MG63 (cell line): ENCODE results near the gene TOGARAM2. TPM values are rescaled to one million over a fixed set of nuclear protein-coding genes. Genes with fewer than 3 reads are reported as not detected.
A peak's percentile ranks its signal among the peaks of the same experiment; 100 is the strongest.

Experiments
- DNase-seq: peaks from one replicate; pipeline ENCODE4 v3.0.0-alpha.2; 2020
- H3K27me3 ChIP-seq: fragments of 250-450 bp; sonication (Bioruptor Pico); 2 replicates; pipeline ENCODE4 v1.5.1; 2020; ENCODE audit warnings: mild to moderate bottlenecking, moderate library complexity
- H3K36me3 ChIP-seq: fragments of 250-450 bp; sonication (Bioruptor Pico); 2 replicates; pipeline ENCODE4 v1.5.1; 2020; ENCODE audit warnings: mild to moderate bottlenecking, moderate library complexity
- H3K4me3 ChIP-seq: fragments of 250-450 bp; sonication (Bioruptor Pico); 2 replicates; pipeline ENCODE4 v1.5.1; 2020; ENCODE audit warnings: mild to moderate bottlenecking, moderate library complexity
- H3K9me3 ChIP-seq: fragments of 250-450 bp; sonication (Bioruptor Pico); 2 replicates; pipeline ENCODE4 v1.5.1; 2020; ENCODE audit warnings: mild to moderate bottlenecking, moderate library complexity
- total RNA-seq: library from RNA; depleted of rRNA; stranded (reverse); fragments of >200 nt; shearing (Covaris generic); gene quantifications from 2 replicates; pipeline ENCODE4 v1.2.3, GENCODE V29; 2014; ENCODE audit warnings: low replicate concordance

Gene TOGARAM2
- total RNA-seq, 1 experiment from 2014 or later, result 3.7 TPM

DNA sequence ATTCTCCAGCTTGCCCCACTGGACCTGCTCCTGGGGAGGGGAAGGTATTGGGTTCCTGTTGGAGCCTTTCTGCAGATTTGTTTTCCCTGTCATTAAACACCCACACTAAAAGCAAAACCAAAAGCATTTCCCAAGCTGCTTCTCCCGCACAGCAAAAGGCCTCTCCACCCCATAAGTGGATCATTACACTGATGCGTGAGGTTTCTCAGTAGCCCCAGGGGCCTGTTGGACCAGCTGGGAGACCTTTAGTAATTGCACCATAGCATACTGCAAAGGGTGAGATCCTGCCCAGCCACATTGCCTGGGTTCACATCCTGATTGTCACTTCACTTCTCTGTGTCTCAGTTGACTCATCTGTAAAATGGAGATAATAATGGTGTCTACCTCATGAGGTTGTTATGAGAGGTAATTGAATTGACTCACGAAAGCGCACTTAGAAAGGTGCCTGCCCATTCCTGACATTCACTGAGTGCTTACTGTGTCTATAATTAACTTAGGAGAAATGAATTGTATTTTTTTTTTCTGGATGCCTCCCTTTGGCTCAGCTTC is 43.9 kb downstream of the TOGARAM2 start:
- Histone ChIP-seq H3K27me3 (no peaks in the 10 kb centered on the region), H3K9me3 (no peaks in the 10 kb centered on the region), H3K4me3 (no peak overlapping the region), H3K36me3 (no peaks in the 10 kb centered on the region)
- no peak for DNase-seq

DNA sequence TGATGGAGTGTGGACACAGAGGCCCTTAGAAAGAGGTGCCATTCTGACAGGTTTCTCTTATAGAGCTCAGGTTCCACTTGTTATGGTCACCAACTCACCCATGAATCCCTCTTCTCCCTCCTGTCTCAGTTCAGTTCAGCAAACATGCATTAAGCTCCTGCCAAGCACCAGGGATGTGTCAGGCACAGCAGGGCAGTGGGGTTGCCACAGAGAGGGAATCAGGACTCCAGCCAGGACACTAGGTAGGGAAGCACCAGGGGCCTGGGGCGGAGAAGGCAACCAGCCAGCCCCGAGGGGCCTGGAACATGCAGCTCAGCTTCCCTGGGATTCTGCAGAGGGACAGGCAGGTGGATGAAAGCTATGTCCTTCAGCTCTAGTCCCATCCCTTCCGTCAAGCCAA is 44.6 kb downstream of the TOGARAM2 start:
- no peak for DNase-seq
- H3K27me3 ChIP-seq, result no peaks in the 10 kb centered on the region
- H3K9me3 ChIP-seq, result no peaks in the 10 kb centered on the region

DNA sequence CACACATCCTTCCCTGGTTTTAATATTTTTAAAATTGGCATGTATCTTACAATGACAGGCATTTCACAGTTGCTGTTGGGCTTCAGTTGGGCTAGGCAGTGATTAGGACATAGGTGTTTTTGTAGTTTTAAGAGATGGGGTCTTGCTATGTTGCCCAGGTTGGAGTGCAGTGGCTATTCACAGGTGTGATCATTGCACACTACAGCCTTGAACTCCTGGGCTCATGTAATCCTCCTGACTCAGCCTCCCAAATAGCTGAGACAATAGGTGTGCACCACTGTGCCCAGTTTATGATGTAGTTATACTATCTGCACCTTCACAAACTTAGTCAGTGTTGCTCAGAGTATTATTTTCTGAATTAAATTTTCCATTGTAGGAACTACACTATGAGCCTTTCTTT is 49.9 kb downstream of the TOGARAM2 start:
- no peak overlapping the region for H3K4me3 ChIP-seq
- H3K27me3 ChIP-seq, result no peaks in the 10 kb centered on the region
- no peaks in the 10 kb centered on the region for H3K36me3 ChIP-seq
- no peak for DNase-seq
- no peaks in the 10 kb centered on the region for H3K9me3 ChIP-seq

More for the DNA sequence above, 44.6 kb downstream of the TOGARAM2 start:
- Histone ChIP-seq H3K36me3 (no peaks in the 10 kb centered on the region), H3K4me3 (no peak overlapping the region)

DNA sequence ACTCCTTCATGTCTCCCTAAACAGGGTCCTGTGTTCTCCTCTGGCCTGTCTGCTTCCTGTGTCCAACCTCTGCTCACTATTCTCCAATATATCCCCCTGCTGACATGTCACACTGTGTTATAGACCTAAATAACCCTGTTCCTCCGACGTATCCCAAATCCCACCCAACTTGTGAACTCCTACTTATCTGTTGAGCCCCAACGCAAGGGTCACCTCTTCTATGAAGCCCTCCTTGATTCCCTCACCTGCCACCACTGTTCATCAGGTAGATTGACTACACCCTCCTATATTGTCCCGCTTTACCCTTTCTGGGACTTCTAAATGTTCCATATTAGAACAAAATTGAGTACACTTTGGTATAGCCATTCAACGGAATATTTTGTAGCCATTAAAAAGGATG is 51.1 kb downstream of the TOGARAM2 start:
- H3K27me3 ChIP-seq, result no peaks in the 10 kb centered on the region
- H3K36me3 ChIP-seq, result no peaks in the 10 kb centered on the region
- DNase-seq, result no peak
- H3K4me3 ChIP-seq, result no peak overlapping the region
- H3K9me3 ChIP-seq, result no peaks in the 10 kb centered on the region

DNA sequence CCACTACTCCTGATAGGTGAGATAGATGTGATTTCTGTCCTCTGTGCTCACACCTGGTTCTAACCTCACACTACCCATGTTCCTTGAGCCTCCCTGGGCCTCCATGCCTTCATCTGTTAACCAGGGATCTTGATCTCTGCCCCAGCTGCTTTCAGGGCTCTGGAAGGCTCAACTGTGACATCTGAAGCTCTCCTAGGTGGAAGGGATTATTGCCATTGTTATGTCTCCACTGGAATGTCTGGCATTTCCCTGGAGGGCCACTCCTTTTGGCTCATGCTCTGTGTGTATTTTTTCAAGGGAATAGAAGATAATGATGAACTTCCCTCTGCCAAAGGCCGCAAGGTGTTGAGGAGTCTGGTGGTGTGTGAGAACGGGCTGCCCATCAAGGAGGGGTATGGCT is 52.1 kb downstream of the TOGARAM2 start:
- DNase-seq, result peak; percentile 56
- no peaks in the 10 kb centered on the region for H3K36me3 ChIP-seq
- H3K4me3 ChIP-seq, result no peak overlapping the region
- H3K27me3 ChIP-seq, result no peaks in the 10 kb centered on the region
- H3K9me3 ChIP-seq, result no peaks in the 10 kb centered on the region

DNA sequence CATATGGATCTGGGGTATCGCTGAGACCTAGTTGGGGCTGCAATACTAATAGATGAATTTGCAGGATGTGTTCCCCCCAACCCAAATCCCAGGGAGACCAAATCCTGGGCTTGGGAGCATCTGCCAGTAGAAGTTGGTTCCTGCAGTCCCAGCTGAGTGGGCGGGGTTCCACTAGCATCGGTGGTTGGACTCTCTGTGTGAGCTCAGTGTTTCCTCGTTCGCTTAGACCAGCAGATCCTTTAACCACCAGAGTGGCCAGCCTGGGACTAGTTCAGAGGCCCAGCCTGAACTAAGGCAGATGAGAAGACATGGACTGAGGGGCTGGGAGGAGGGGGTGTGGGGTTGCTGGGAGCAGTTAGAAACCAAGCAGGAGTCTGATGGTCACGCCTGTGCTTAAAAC is 52.6 kb downstream of the TOGARAM2 start:
- DNase-seq, result no peak
- Histone ChIP-seq H3K9me3 (no peaks in the 10 kb centered on the region), H3K27me3 (no peaks in the 10 kb centered on the region), H3K4me3 (no peak overlapping the region), H3K36me3 (no peaks in the 10 kb centered on the region)

DNA sequence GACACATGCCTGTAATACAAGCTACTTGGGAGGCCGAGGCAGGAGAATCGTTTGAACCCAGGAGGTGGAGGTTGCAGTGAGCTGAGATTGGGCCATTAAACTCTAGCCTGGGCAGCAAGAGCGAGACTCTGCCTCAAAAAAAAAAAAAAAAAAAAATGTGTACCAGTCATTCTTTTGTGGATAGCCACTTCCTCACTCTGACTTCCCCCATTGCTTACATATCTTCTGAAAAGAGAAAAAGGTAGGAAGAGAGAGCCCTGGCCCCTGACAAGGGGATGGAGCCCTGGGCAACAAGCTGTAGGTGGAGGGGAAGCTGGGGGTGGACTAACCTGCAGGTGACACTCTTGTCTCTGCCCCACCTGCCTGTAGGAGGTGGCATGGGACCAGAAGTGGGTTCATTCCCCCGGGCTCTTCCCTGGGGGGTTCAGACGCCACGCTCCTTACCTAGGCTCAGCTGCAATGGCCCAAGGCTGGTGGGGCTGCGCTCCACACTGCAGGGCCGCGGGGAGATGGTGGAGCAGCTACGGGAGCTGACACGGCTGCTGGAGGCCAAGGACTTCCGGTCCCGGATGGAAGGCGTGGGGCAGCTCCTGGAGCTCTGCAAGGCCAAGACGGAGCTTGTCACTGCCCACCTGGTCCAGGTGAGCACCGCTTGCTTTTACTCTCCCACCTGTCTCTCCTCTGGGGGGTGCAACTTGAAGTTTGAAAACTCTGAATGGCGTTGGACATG is 54.1 kb downstream of the TOGARAM2 start:
- Histone ChIP-seq H3K36me3 (no peaks in the 10 kb centered on the region), H3K27me3 (no peaks in the 10 kb centered on the region), H3K4me3 (no peak overlapping the region), H3K9me3 (no peaks in the 10 kb centered on the region)
- DNase-seq, result no peak

DNA sequence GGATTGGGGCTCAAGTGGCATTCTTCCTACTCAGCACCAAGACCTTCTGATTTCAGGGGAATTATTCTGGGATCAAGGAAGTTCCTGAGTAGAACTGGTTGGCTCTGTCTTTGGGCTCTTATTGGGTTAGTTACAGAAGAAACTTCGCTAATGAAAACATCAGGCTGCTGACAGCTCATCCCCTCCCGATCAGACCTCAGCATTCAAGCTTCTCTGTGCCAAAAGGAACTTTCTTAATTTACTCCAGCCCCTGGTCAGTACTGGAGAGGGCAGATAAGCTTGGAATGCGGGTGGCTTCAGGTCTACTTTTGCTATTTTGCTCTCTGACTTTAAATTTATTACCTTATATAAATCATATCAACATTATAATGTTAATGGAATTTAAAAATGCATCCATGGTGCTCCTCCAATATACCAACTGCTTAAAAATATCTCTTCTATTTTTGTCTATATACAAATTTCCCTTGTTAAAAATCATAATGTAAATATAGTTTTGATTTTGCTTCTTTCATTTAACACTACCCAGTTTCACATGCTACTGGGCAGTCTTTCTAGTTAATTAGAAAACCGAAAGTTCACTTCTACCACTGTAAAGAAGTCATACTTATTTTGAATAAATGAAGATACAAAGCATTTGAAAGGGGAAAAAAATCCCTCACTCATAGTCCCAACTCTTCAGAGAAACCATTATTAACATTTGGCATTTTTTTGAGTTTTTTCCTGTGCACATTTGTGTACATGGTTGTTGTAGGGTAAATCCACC is 58.8 kb downstream of the TOGARAM2 start:
- H3K36me3 ChIP-seq, result no peaks in the 10 kb centered on the region
- no peaks in the 10 kb centered on the region for H3K9me3 ChIP-seq
- H3K27me3 ChIP-seq, result no peaks in the 10 kb centered on the region
- H3K4me3 ChIP-seq, result no peak overlapping the region
- no peak for DNase-seq

DNA sequence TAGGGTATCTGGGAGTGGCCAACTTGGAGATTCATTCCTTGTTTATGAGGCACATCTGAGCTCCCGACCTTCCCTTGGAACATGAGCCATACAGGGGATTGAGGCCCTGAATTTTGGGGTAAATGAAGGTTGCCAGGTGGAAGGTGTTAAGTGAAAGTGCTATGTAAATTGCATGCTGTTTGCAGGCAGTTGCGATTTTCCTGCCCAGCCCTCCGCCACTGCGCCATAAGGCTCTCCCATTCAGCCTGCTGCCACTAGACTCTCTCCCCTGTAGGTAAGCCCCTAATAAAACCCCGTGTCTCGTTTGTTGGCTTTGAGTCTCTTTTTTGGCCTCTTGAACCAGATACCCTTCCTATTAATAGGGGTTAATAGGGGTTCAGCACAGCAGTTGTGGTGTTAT is 59.5 kb downstream of the TOGARAM2 start:
- Histone ChIP-seq H3K36me3 (no peaks in the 10 kb centered on the region), H3K27me3 (no peaks in the 10 kb centered on the region), H3K9me3 (no peaks in the 10 kb centered on the region), H3K4me3 (no peak overlapping the region)
- no peak for DNase-seq

DNA sequence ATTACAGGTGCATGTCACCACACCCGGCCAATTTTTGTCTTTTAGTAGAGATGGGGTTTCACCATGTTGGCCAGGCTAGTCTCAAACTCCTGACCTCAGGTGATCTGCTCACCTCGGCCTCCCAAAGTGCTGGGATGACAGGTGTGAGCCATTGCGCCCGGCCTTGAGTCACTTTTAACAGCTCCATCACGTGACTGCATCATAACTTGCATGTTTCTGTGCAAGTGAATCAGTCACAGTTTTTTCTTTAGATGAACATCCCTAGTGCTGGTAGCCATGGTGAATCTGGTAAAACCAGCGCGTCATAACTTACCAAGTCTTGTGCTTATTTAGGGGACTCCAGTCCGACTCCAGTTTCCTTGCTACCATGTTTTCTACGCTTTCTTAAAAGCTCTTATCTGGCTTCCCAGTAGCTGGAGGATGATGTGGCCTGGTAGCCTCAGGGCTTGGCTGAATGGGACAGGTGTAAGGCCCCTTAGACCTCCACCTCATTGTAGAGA is 60.1 kb downstream of the TOGARAM2 start:
- Histone ChIP-seq H3K36me3 (no peaks in the 10 kb centered on the region), H3K27me3 (no peaks in the 10 kb centered on the region), H3K4me3 (no peak overlapping the region), H3K9me3 (no peaks in the 10 kb centered on the region)
- DNase-seq, result no peak

DNA sequence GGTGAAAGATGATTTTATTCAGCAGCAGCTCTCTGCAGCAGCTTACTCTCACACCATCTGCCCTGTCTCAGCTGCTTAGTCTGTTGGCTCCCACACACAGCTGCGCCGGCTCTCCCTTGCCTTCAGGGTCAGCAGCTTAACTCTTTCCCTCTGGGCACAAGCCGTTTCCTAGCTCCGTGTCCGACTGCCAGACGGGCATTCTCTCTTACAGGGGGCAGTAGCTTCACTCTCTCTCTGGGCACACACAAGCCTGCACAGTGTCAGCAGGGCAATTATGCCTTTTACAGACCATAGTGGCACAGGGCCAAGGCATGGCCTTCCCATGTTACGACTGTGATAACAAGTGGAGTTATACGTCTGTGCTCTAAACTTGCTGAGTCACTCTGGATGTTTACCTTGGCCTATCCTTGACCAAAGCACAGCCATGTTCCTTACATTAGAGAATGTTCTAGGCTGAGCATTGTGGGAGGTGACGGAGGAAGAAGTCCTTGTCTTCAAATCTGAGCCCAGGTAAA is 61.5 kb downstream of the TOGARAM2 start:
- no peaks in the 10 kb centered on the region for H3K27me3 ChIP-seq
- H3K9me3 ChIP-seq, result no peaks in the 10 kb centered on the region
- no peak overlapping the region for H3K4me3 ChIP-seq
- no peaks in the 10 kb centered on the region for H3K36me3 ChIP-seq
- DNase-seq, result no peak

DNA sequence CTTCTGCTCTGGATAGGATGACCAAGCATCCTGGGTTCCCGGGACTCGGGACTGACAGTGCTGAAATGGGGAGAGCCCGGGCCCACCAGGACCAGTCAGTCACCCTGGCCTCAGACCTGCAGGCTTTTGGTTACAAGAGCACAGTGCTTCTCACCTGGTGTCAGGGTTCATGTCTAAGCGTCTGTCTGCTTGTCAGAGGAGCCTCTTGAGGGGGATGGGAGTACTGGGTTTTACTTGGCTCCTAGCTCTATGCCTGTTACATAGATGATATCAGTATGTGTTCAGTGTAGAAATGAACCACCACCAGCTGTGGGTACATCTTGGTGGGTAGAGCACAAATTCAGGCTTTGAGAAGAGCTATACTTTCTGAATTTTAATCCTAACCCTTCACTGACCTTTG is 63.4 kb downstream of the TOGARAM2 start:
- H3K4me3 ChIP-seq, result no peak overlapping the region
- no peaks in the 10 kb centered on the region for H3K27me3 ChIP-seq
- H3K9me3 ChIP-seq, result no peaks in the 10 kb centered on the region
- no peaks in the 10 kb centered on the region for H3K36me3 ChIP-seq
- no peak for DNase-seq

DNA sequence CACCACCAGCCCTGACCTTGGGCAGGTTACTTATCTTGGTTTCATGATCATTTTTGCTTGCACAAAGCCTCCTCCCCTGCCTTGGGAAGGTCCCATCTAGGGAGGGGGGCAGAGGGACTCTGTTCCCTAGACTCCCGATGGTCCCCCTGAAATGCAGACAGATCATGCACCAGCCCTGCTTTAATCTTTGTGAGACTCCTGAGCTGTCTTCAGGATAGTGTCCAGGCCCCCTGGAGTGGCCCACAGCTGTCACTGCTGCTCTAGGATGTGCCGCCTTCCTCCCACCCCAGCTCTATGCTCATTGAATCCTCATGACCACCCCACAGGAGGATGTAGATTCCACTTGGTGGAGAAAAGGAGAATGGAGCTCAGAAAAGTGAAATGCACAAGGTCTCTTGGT is 65.2 kb downstream of the TOGARAM2 start:
- no peak for DNase-seq
- Histone ChIP-seq H3K27me3 (no peaks in the 10 kb centered on the region), H3K4me3 (no peak overlapping the region), H3K9me3 (no peaks in the 10 kb centered on the region), H3K36me3 (no peaks in the 10 kb centered on the region)

DNA sequence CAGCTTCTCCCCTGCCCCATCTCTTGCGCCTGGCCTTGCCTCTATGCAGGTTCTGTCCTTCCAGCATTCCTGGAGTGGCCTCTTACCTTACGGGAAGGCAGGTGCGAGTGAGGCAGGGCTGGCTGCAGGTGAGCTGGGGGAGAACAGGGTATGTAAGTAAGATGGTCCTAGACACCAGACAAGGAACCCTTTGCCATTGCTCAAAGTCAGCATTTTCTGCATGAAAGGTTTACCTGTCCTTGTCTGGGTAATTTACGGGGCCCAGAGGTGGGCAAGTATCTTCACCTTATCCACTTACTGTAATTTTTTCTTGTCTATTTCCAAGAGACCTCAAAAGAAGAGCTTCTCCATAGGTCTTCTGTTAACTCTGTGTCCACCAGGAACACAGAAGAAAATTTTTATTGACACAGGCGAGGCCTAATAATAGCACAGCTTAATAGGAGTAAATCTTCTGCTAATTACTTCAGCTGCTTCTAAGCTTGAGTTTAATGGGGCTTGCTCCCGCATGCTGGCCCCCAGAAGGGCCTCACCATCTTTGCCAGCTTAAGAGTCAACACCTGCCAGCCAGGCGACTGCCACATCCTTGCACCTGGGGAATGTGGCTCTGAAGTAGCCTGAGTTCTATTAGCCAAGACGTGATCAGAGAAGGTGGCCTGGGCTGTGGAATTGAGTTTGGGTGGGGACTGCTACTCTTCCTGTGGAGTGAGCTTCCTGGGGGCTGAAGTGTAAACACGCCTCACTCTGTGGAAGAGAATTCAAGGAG is 66.2 kb downstream of the TOGARAM2 start:
- H3K9me3 ChIP-seq, result no peaks in the 10 kb centered on the region
- H3K4me3 ChIP-seq, result no peak overlapping the region
- H3K36me3 ChIP-seq, result no peaks in the 10 kb centered on the region
- no peaks in the 10 kb centered on the region for H3K27me3 ChIP-seq
- DNase-seq, result no peak

DNA sequence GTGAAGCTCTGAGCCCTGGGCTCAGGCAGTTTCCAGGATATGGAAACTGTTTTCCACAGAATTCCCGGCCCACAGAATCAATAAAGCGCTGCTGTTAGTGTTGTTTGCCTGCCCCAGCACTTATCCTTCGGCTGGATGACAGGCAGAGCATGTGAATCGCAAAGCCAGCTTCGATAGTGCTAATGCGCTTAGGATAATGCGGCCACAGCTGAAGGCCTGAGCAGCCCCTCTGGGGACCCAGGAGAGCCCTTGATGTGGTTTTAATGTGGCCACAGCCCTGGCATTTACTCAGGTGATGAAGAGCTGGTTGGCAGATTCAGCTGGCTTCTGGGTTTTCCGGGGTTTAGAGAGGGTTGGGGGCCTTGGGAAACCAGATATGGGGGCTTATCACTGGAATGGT is 69.5 kb downstream of the TOGARAM2 start:
- no peak for DNase-seq
- Histone ChIP-seq H3K36me3 (no peaks in the 10 kb centered on the region), H3K4me3 (no peak overlapping the region), H3K27me3 (no peaks in the 10 kb centered on the region), H3K9me3 (no peaks in the 10 kb centered on the region)

DNA sequence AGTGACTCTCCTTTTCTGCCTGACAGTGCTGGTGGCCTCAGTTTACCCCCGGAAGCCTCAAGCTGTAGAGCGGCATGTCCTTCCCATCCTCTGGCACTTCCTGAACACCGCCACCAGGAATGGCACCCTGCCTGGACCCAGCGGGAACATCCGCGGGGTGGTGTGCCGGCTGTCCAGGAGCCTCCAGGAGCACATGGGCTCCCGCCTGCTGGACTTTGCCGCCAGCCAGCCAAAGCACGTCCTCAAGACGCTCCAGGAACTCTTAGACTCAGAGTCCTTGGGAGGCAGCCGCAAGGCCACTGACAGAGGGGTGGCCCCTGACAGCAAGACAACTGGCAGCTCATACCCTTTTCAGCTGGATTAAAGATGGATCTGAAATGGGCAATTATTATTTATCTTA is 70.6 kb downstream of the TOGARAM2 start:
- Histone ChIP-seq H3K36me3 (no peaks in the 10 kb centered on the region), H3K27me3 (no peaks in the 10 kb centered on the region), H3K9me3 (no peaks in the 10 kb centered on the region), H3K4me3 (no peak overlapping the region)
- DNase-seq, result no peak

DNA sequence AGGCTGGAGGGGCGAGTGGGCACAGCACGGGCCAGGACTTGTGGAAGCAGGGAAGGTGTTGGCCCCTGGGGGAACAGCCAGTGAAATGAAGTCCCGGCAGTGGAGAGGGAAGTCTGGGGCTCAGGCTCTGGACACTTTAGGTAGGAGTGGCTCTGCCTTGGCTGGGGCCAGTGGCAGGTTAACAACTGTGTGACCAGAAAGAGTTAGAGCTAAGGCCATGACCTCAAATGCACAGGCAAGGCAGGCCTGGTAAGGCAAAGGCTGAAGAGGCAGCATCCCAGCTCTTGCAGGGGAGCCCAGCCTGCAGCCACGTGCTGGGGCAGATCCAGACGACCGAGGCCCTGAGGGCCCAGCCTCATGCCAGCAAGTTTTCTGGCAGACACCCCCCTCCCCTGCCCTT is 71.7 kb downstream of the TOGARAM2 start:
- Histone ChIP-seq H3K27me3 (no peaks in the 10 kb centered on the region), H3K4me3 (no peak overlapping the region), H3K36me3 (no peaks in the 10 kb centered on the region), H3K9me3 (no peaks in the 10 kb centered on the region)
- DNase-seq, result no peak
